Peyer's patch (tissue), 4 donors: ENCODE data around the gene SLCO3A1. TPM values are rescaled to one million over a fixed set of nuclear protein-coding genes. Genes with fewer than 3 reads are reported as not detected.
A peak's percentile ranks its signal among the peaks of the same experiment; 100 is the strongest.

ENCODE experiments used
- DNase-seq, 3 donors: peaks; one replicate each; pipeline ENCODE4 v3.0.0-alpha.2; 2017 to 2019
- H3K27ac ChIP-seq, 4 donors: fragments of 200-600 bp; sonication (generic); one replicate each; pipeline ENCODE4 v1.5.1; 2016 to 2019
- H3K27me3 ChIP-seq, 2 donors: fragments of 200-600 bp; sonication (generic); one replicate each; pipeline ENCODE4 v1.5.1; 2019
- H3K36me3 ChIP-seq, 3 donors: fragments of 200-600 bp; sonication (generic); one replicate each; pipeline ENCODE4 v1.5.1; 2016 to 2019
- H3K4me1 ChIP-seq, 4 donors: fragments of 200-600 bp; sonication (generic); one replicate each; pipeline ENCODE4 v1.5.1; 2016 to 2019
- H3K4me3 ChIP-seq, 4 donors: fragments of 200-600 bp; sonication (generic); 1 replicate in 3 of 4; 2 replicates in 1 of 4; pipeline ENCODE4 v1.5.1; 2016 to 2019; ENCODE audit warnings: mild to moderate bottlenecking in 1 of 4
- H3K9me3 ChIP-seq, 4 donors: fragments of 200-600 bp; sonication (generic); one replicate each; pipeline ENCODE4 v1.5.1; 2016 to 2019; ENCODE audit warnings: mild to moderate bottlenecking in 1 of 4
- POLR2A ChIP-seq, 2 donors: fragments of 450-650 bp; IDR thresholded peaks; one replicate each; pipeline ENCODE4 v1.5.1; 2017; ENCODE audit warnings: antibody characterized with exemption in 2 of 2, mild to moderate bottlenecking in 2 of 2, moderate library complexity in 2 of 2
- total RNA-seq, 4 donors: library from RNA; depleted of rRNA; stranded (reverse); fragments of >200 nt; gene quantifications; one replicate each; pipeline ENCODE4 v1.1.0, GENCODE V29; 2016
- TF ChIP-seq, protein P1 (sequence below), 6 experiments: fragments of 450-650 bp in 4 of 6; fragments of 200-600 bp in 2 of 6; sonication (generic) in 1 of 6; IDR thresholded peaks; one replicate each; pipeline ENCODE4 v1.5.1; 2017 to 2019; ENCODE audit warnings: antibody characterized with exemption in 6 of 6, mild to moderate bottlenecking in 3 of 6, moderate library complexity in 1 of 6

The SLCO3A1 gene
- total RNA-seq, 4 donors from 2014 or later = 2.1 to 8.3 (median 5.0) TPM

DNA sequence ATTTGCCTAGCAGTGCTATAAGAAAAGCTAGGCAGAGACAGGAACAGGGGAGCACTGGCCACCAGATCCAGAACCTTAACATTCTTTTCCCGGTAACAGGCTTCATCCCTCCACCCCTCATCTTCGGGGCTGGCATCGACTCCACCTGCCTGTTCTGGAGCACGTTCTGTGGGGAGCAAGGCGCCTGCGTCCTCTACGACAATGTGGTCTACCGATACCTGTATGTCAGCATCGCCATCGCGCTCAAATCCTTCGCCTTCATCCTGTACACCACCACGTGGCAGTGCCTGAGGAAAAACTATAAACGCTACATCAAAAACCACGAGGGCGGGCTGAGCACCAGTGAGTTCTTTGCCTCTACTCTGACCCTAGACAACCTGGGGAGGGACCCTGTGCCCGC is 309.1 kb downstream of the SLCO3A1 start:
- Histone ChIP-seq H3K4me1 (peaks cover 0 to 6% (median 0%) of the 10 kb centered on the region in 4 donors), H3K9me3 (no peaks in the 10 kb centered on the region), H3K36me3 (no peaks in the 10 kb centered on the region), H3K27me3 (no peaks in the 10 kb centered on the region), H3K4me3 (no peak overlapping the region), H3K27ac (no peak overlapping the region)
- TF ChIP-seq, protein P1, sequence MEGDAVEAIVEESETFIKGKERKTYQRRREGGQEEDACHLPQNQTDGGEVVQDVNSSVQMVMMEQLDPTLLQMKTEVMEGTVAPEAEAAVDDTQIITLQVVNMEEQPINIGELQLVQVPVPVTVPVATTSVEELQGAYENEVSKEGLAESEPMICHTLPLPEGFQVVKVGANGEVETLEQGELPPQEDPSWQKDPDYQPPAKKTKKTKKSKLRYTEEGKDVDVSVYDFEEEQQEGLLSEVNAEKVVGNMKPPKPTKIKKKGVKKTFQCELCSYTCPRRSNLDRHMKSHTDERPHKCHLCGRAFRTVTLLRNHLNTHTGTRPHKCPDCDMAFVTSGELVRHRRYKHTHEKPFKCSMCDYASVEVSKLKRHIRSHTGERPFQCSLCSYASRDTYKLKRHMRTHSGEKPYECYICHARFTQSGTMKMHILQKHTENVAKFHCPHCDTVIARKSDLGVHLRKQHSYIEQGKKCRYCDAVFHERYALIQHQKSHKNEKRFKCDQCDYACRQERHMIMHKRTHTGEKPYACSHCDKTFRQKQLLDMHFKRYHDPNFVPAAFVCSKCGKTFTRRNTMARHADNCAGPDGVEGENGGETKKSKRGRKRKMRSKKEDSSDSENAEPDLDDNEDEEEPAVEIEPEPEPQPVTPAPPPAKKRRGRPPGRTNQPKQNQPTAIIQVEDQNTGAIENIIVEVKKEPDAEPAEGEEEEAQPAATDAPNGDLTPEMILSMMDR (IDR thresholded peaks at IDR 0.05) = no peak
- no peak for TF ChIP-seq POLR2A (IDR thresholded peaks at IDR 0.05)
- DNase-seq = no peak

DNA sequence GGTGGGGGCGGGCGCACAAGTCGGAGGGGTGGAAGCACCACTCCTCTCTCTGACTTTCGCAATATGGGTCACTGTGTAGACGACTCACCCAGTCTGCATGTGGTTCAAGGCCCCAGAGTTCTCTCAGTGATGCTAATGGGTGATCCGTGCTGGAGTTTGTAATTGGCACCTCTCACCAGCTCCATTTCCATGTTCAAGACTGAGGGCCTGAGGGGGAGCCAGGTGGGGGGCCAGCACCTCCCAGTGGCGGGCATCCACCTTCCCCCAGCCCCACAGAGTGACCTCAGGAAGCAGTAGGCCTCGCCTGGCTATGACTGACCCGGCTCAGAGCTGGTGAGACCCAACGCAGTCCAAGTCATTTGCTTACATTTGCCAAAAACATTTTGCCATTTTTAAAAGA is 310.1 kb downstream of the SLCO3A1 start:
- no peaks in the 10 kb centered on the region for H3K27me3 ChIP-seq
- H3K36me3 ChIP-seq = no peaks in the 10 kb centered on the region
- no peak overlapping the region for H3K27ac ChIP-seq
- no peaks in the 10 kb centered on the region for H3K9me3 ChIP-seq
- peaks cover 0 to 6% (median 0%) of the 10 kb centered on the region in 4 donors for H3K4me1 ChIP-seq
- no peak overlapping the region for H3K4me3 ChIP-seq
- no peak for TF ChIP-seq POLR2A (IDR thresholded peaks at IDR 0.05)
- TF ChIP-seq, protein P1 (IDR thresholded peaks at IDR 0.05) = no peak
- DNase-seq = no peak

DNA sequence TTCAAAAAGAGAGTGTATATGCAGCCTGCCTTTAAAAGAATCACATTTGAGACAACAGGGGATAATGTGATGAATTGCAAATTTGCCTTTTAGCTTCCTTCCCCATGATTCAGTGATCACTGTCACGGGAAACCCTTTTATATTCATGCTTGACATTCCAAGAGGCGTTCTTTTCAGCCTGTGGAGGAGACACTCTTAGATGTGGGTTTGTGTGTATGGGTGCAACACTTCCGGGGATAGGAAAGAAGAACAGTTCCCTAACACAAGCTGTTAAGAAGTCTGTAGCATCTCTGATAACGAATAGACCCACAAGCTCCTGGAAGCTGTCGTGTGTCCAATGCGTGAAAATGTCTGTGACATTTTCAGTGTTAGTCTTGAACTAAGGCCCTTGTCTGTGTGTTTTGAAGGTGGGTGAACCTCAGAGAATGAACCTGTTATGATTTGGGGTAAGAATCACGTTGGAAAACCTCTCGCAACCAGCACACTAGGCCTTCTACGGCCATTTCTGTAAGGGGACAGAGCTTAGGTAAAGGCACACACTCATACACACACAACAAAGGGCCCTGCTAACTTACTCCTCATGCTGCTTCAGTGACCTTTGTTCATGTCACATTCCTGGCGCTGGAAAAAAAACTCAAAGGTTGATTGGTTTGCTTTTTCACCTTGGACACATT is 311.0 kb downstream of the SLCO3A1 start:
- peak overlapping the region in 1 of 4 donors; percentile 30 for H3K27ac ChIP-seq
- H3K27me3 ChIP-seq = no peaks in the 10 kb centered on the region
- no peaks in the 10 kb centered on the region for H3K9me3 ChIP-seq
- no peak for DNase-seq
- no peak for TF ChIP-seq POLR2A (IDR thresholded peaks at IDR 0.05)
- TF ChIP-seq, protein P1 (IDR thresholded peaks at IDR 0.05) = no peak
- H3K4me3 ChIP-seq = no peak overlapping the region
- no peaks in the 10 kb centered on the region for H3K36me3 ChIP-seq
- H3K4me1 ChIP-seq = peaks cover 0 to 6% (median 0%) of the 10 kb centered on the region in 4 donors

DNA sequence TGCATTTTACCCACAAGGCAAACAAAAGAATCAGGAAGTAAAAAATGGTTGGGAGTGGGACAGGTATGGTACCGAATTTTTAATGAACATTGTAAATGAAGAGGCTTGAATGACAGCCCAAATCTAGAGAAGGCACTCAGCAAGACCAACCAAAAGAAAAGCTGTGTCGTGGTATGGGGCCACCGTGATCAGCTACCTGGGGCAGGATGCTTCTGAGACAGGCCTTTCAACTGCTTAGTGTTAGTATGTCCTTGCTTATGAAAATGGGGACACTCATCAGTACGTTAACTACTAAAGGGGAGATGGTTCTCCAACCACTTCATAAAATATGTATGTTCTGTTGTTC is 311.5 kb downstream of the SLCO3A1 start:
- Histone ChIP-seq H3K27me3 (no peaks in the 10 kb centered on the region), H3K9me3 (no peaks in the 10 kb centered on the region), H3K27ac (no peak overlapping the region), H3K4me1 (peaks cover 0 to 6% (median 0%) of the 10 kb centered on the region in 4 donors), H3K4me3 (no peak overlapping the region), H3K36me3 (no peaks in the 10 kb centered on the region)
- no peak for DNase-seq
- no peak for TF ChIP-seq POLR2A (IDR thresholded peaks at IDR 0.05)
- TF ChIP-seq, protein P1 (IDR thresholded peaks at IDR 0.05) = no peak

DNA sequence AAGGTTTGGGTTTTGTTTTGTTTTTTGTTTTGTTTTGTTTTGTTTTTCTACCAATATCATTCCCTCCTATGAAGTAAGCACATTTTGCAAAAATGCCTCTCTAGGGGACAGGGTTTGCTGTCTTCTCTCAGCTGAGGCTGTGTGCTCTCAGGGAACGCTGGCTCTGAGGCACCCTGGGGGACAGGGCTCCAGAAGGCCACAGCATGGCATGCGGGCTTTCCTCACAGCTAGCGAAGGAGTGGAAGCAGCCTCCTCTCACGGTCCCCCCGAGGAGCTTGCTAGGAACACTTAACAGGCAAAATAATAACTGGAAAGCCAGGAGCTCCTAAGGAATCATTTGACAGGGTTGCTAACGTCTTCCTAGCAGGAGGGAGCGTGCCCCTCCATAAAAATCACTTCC is 312.5 kb downstream of the SLCO3A1 start:
- H3K4me3 ChIP-seq = no peak overlapping the region
- H3K27me3 ChIP-seq = no peaks in the 10 kb centered on the region
- DNase-seq = no peak
- no peaks in the 10 kb centered on the region for H3K36me3 ChIP-seq
- H3K4me1 ChIP-seq = no peaks in the 10 kb centered on the region
- H3K9me3 ChIP-seq = no peaks in the 10 kb centered on the region
- H3K27ac ChIP-seq = no peak overlapping the region
- TF ChIP-seq, protein P1 (IDR thresholded peaks at IDR 0.05) = no peak
- no peak for TF ChIP-seq POLR2A (IDR thresholded peaks at IDR 0.05)
